ENCODE measurements around the gene RBM4B.

DNA sequence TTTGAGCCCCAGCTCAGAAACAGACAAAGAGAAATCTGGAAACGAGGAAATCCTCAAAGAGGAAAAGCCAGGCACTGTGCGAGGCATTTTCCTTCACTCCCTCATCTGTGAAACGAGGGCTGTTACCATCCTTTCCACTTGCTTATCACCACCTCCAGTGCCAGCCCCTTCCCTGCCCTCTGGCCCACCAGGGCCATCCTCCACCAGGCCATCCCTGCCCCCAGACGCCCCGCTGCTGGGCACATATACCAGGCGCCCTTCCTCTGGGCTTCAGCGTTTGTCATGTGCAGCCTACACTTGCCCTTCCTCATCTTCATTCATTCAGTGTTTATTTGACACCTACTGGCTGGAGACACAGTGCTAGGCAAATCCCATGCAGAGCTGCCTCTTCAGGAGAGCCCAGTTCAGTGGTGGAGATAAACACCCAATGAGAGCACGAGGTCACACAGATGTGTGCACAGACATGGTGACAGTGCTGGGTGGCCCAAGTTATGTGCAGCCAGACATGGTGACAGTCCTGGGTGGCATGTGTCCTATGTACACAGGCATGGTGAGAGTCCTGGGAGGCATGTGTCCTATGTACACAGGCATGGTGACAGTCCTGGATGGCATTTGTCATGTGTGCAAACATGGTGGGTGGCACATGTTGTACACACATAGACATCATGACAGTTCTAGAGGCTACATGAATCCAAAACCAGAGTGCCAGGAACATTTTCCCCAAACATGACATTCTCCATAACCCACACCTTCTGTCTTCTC lies 41.6 kb upstream of the RBM4B start:
- TF ChIP-seq, protein P1, sequence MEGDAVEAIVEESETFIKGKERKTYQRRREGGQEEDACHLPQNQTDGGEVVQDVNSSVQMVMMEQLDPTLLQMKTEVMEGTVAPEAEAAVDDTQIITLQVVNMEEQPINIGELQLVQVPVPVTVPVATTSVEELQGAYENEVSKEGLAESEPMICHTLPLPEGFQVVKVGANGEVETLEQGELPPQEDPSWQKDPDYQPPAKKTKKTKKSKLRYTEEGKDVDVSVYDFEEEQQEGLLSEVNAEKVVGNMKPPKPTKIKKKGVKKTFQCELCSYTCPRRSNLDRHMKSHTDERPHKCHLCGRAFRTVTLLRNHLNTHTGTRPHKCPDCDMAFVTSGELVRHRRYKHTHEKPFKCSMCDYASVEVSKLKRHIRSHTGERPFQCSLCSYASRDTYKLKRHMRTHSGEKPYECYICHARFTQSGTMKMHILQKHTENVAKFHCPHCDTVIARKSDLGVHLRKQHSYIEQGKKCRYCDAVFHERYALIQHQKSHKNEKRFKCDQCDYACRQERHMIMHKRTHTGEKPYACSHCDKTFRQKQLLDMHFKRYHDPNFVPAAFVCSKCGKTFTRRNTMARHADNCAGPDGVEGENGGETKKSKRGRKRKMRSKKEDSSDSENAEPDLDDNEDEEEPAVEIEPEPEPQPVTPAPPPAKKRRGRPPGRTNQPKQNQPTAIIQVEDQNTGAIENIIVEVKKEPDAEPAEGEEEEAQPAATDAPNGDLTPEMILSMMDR (IDR thresholded peaks at IDR 0.05; ENCODE audit: insufficient read depth, low read length) = no peak
- TF ChIP-seq POLR2AphosphoS5 (IDR thresholded peaks at IDR 0.05; ENCODE audit: low read depth) = no peak
- TF ChIP-seq SPI1 (IDR thresholded peaks at IDR 0.05; ENCODE audit: borderline replicate concordance, low read depth) = no peak
